B cell (primary cell): ENCODE measurements around the gene LRRC2. TPM values are rescaled to one million over a fixed set of nuclear protein-coding genes. Genes with fewer than 3 reads are reported as not detected.

Experiments
- ATAC-seq: fragments of 200-7000 bp; cut with Tn5 transposase; one replicate; pipeline ENCODE4 v1.10.0; 2021; ENCODE audit warnings: low read depth, mild to moderate bottlenecking, moderate number of reproducible peaks, moderate library complexity
- CTCF ChIA-PET: fragments of 350-600 bp; sonication (Branson Sonifier 250); formaldehyde crosslinking; loops from one replicate; lab custom pipeline; 2021; ENCODE audit warnings: antibody characterized with exemption, inconsistent platforms; lab: Charles Lee
- POLR2A ChIA-PET: fragments of 350-600 bp; sonication (Branson Sonifier 250); formaldehyde crosslinking; loops from one replicate; lab custom pipeline; 2021; ENCODE audit warnings: antibody characterized with exemption; lab: Charles Lee
- DNase-seq: peaks from one replicate; pipeline ENCODE4 v3.0.0; 2013
- H2AFZ ChIP-seq: 2 replicates; pipeline ENCODE4 v1.6.1; 2012; ENCODE audit warnings: mild to moderate bottlenecking, low read depth, low read length; ENCODE audit not compliant: insufficient read depth, poor library complexity, severe bottlenecking
- H3K27ac ChIP-seq, 2 donors: 1 replicate in 1 of 2; 2 replicates in 1 of 2; pipeline ENCODE4 v1.5.1; 2012 to 2013; ENCODE audit warnings: low read length in 2 of 2, mild to moderate bottlenecking in 2 of 2, moderate library complexity in 1 of 2
- H3K27me3 ChIP-seq, 4 experiments: fragments of 200-600 bp in 1 of 4; sonication (generic) in 1 of 4; replicated peaks in 1 of 4; 1 replicate in 2 of 4; 2 replicates in 2 of 4; pipeline versions ENCODE4 v1.6.1 to v1.7.0; 2013 to 2016; ENCODE audit warnings: low read length in 3 of 4, mild to moderate bottlenecking in 2 of 4, mixed read lengths in 1 of 4, moderate library complexity in 1 of 4; ENCODE audit not compliant: insufficient read depth in 4 of 4, control insufficient read depth in 3 of 4; ENCODE audit errors: control extremely low read depth in 1 of 4
- H3K36me3 ChIP-seq, 2 experiments: replicated peaks in 1 of 2; 1 replicate in 1 of 2; 2 replicates in 1 of 2; pipeline versions ENCODE4 v1.6.1 to v1.7.1; 2013; ENCODE audit warnings: low read length in 1 of 2; ENCODE audit not compliant: insufficient read depth in 2 of 2, control insufficient read depth in 1 of 2; ENCODE audit errors: control extremely low read depth in 1 of 2, extremely low read depth in 1 of 2
- H3K4me1 ChIP-seq, 2 donors: fragments of 200-600 bp in 1 of 2; sonication (generic) in 1 of 2; 1 replicate in 1 of 2; 2 replicates in 1 of 2; pipeline versions ENCODE4 v1.5.1 to v1.6.1; 2013 to 2017; ENCODE audit warnings: low read length in 2 of 2; ENCODE audit not compliant: control insufficient read depth in 2 of 2, insufficient read depth in 2 of 2
- H3K4me2 ChIP-seq: replicated peaks from 2 replicates; pipeline ENCODE3; 2012; ENCODE audit warnings: mild to moderate bottlenecking, low read depth, low read length; ENCODE audit not compliant: poor library complexity, severe bottlenecking
- H3K4me3 ChIP-seq, 5 experiments: fragments of 200-600 bp in 1 of 5; sonication (generic) in 1 of 5; 1 replicate in 3 of 5; 2 replicates in 2 of 5; pipeline versions ENCODE4 v1.5.1 to v1.7.0; 2011 to 2016; ENCODE audit warnings: low read length in 4 of 5, mild to moderate bottlenecking in 4 of 5, low read depth in 2 of 5, control low read depth in 1 of 5, moderate library complexity in 1 of 5; ENCODE audit not compliant: insufficient read depth in 1 of 5; ENCODE audit errors: control extremely low read depth in 1 of 5, extremely low read depth in 1 of 5
- H3K79me2 ChIP-seq: fragments of 200-600 bp; sonication (generic); one replicate; pipeline ENCODE4 v1.6.0; 2016; ENCODE audit warnings: low read length; ENCODE audit not compliant: control insufficient read depth, insufficient read depth
- H3K9ac ChIP-seq: fragments of 200-600 bp; sonication (generic); 2 replicates; pipeline ENCODE4 v1.6.1; 2017; ENCODE audit warnings: mild to moderate bottlenecking, low read length, moderate library complexity
- H3K9me3 ChIP-seq, 3 donors: one replicate each; pipeline versions ENCODE4 v1.6.1 to v1.7.1; 2013; ENCODE audit warnings: low read length in 2 of 3; ENCODE audit not compliant: control insufficient read depth in 2 of 3, insufficient read depth in 1 of 3; ENCODE audit errors: control extremely low read depth in 1 of 3
- H4K20me1 ChIP-seq: 2 replicates; pipeline ENCODE4 v1.6.0; 2012; ENCODE audit warnings: mild to moderate bottlenecking, low read length; ENCODE audit not compliant: insufficient read depth, control insufficient read depth, poor library complexity, severe bottlenecking
- H3K27ac Mint-ChIP-seq: one replicate; pipeline ENCODE4 v1.8.0; 2021; ENCODE audit warnings: mixed read lengths
- H3K27me3 Mint-ChIP-seq: one replicate; pipeline ENCODE4 v1.8.0; 2021; ENCODE audit warnings: mixed read lengths
- H3K4me1 Mint-ChIP-seq: one replicate; pipeline ENCODE4 v1.8.0; 2021; ENCODE audit warnings: mixed read lengths
- H3K4me3 Mint-ChIP-seq: one replicate; pipeline ENCODE4 v1.8.0; 2021; ENCODE audit warnings: mixed read lengths
- H3K9me3 Mint-ChIP-seq: one replicate; pipeline ENCODE4 v1.8.0; 2022; ENCODE audit warnings: mixed read lengths; ENCODE audit not compliant: insufficient read depth
- EZH2 ChIP-seq: IDR thresholded peaks from 2 replicates; pipeline ENCODE4 v1.6.1; 2012; ENCODE audit warnings: borderline replicate concordance, low read depth, mild to moderate bottlenecking, moderate library complexity, low read length; ENCODE audit not compliant: insufficient read depth, poor library complexity, severe bottlenecking
- WGBS: methylation state at CpG from one replicate; pipeline ENCODE4 v1.1.5; 2013; ENCODE audit warnings: missing lambda C conversion rate; ENCODE audit not compliant: insufficient coverage; 5-methylcytosine and 5-hydroxymethylcytosine counted together
- intact Hi-C: fragments of 100-400 bp; cut with micrococcal nuclease; formaldehyde crosslinking; loops from one replicate; pipeline ENCODE4 v1.10.0; 2022
- polyA plus RNA-seq: library from polyadenylated mRNA; depleted of rRNA; stranded (reverse); fragments of >200 nt; gene quantifications from 2 replicates; pipeline ENCODE4 v1.2.3, GENCODE V29; 2012
- total RNA-seq, 2 donors: library from RNA; stranded (reverse); fragments of 120-200 nt in 1 of 2; gene quantifications; 1 replicate in 1 of 2; 2 replicates in 1 of 2; pipeline versions ENCODE4 v1.2.3 to v1.2.4, GENCODE V29; 2013 to 2022
- TF ChIP-seq, protein P1 (sequence below): fragments of 200-600 bp; IDR thresholded peaks from one replicate; pipeline ENCODE4 v1.8.0; 2022; ENCODE audit warnings: antibody characterized with exemption, mild to moderate bottlenecking

Gene LRRC2
- total and polyA plus RNA-seq, 2 donors (not counting 1 experiment from before 2014, with no cell fraction given), result 0.04 TPM; not detected in 1

DNA sequence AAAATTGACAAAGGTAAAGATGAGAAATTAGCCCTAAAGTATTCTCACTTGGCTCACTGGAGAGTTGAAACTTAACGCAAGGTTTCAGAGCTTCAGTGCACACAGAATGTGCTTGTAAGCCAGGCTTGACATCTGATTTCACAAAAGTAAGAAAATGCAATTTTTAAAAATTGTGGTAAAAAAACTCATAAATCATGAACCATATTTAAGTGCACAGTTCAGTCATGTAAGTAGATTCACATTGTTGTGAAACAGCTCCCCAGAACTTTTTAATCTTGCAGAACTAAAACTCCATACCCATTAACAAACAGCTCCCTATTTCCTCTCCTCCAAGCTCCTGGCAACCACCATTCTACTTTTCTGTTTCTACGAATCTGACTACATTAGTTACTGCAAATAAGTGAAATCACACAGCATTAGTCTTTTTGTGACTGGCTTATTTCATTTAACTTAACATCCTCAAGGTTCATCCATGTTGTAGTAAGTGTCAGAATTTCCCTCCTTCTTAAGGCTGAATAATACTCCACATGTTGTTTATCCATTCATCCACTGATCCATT is 53.8 kb downstream of the LRRC2 start:
- Mint-ChIP-seq H3K27ac (no peak overlapping the region), H3K4me3 (no peak overlapping the region), H3K9me3 (no peaks in the 10 kb centered on the region), H3K4me1 (no peaks in the 10 kb centered on the region), H3K27me3 (peaks cover 3% of the 10 kb centered on the region)
- no peak for TF ChIP-seq EZH2
- TF ChIP-seq, protein P1, sequence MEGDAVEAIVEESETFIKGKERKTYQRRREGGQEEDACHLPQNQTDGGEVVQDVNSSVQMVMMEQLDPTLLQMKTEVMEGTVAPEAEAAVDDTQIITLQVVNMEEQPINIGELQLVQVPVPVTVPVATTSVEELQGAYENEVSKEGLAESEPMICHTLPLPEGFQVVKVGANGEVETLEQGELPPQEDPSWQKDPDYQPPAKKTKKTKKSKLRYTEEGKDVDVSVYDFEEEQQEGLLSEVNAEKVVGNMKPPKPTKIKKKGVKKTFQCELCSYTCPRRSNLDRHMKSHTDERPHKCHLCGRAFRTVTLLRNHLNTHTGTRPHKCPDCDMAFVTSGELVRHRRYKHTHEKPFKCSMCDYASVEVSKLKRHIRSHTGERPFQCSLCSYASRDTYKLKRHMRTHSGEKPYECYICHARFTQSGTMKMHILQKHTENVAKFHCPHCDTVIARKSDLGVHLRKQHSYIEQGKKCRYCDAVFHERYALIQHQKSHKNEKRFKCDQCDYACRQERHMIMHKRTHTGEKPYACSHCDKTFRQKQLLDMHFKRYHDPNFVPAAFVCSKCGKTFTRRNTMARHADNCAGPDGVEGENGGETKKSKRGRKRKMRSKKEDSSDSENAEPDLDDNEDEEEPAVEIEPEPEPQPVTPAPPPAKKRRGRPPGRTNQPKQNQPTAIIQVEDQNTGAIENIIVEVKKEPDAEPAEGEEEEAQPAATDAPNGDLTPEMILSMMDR, result no peak
- ATAC-seq (no peak), DNase-seq (no peak)
- Histone ChIP-seq H3K27me3 (peaks cover 0 to 5% (median 0%) of the 10 kb centered on the region in 4 experiments), H3K4me2 (no peak overlapping the region), H3K36me3 (no peaks in the 10 kb centered on the region), H3K4me1 (no peaks in the 10 kb centered on the region), H3K79me2 (no peaks in the 10 kb centered on the region), H2AFZ (no peak overlapping the region), H4K20me1 (no peaks in the 10 kb centered on the region), H3K4me3 (no peak overlapping the region), H3K9me3 (no peaks in the 10 kb centered on the region), H3K9ac (no peak overlapping the region), H3K27ac (no peak overlapping the region)
- POLR2A ChIA-PET, result no interaction called here
- CTCF ChIA-PET, result interaction anchor here (0.7 kb wide), 1 partner anchor 583 kb away, joined by 4 read pairs; no protein-coding TSS in a partner anchor
- intact Hi-C loops, result no loop called here
- WGBS, result 83% methylated on average over 1 of the region's 2 CpGs

DNA sequence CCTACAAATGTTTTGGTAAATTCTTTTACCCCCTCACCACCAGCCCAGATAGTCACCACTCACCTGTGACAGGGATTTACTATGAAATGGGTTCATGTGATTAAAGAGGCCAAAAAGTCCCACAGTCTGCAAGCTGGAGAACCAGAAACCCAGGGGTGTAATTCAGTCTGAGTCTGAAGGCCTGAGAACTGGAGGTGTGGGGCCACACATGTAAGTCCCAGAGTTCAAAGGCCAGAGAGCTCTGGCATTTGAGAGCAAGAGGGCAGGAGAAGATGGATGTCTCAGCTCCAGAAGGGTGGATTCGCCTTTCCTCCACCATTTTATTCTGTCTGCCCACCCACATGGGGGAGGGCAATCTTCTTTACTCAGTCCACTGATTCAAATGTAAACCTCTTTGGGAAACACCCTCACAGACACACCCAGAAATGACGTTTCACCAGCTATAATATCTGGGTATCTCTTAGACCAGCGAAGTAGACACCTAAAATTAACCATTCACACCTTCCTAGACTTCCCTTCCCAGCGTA is 56.4 kb downstream of the LRRC2 start:
- Histone ChIP-seq H3K4me1 (no peaks in the 10 kb centered on the region), H3K9ac (no peak overlapping the region), H3K79me2 (no peaks in the 10 kb centered on the region), H3K4me3 (no peak overlapping the region), H3K27ac (no peak overlapping the region), H3K9me3 (peaks cover 0 to 6% (median 0%) of the 10 kb centered on the region in 3 donors), H2AFZ (no peak overlapping the region), H3K4me2 (no peak overlapping the region), H4K20me1 (no peaks in the 10 kb centered on the region), H3K27me3 (peaks cover 0 to 5% (median 0%) of the 10 kb centered on the region in 4 experiments), H3K36me3 (no peaks in the 10 kb centered on the region)
- DNase-seq, result no peak
- no peak for TF ChIP-seq EZH2
- TF ChIP-seq, protein P1, result no peak
- no peak for ATAC-seq
- CTCF ChIA-PET, result interaction anchor here (0.7 to 2.1 kb wide), 8 partner anchors 9 to 29 kb away, joined by 3 to 13 read pairs (median 3); partner anchors contain the start of gene RTP3
- Mint-ChIP-seq H3K27ac (no peak overlapping the region), H3K4me1 (peaks cover 11% of the 10 kb centered on the region), H3K27me3 (peaks cover 3% of the 10 kb centered on the region), H3K4me3 (no peak overlapping the region), H3K9me3 (peaks cover 6% of the 10 kb centered on the region)
- intact Hi-C loops, result no loop called here
- POLR2A ChIA-PET, result no interaction called here
- WGBS, result 77% methylated on average over 3 of the region's 4 CpGs
